Type B pancreatic cell (in vitro differentiated cells): ENCODE data around the gene TYRO3. TPM values are rescaled to one million over a fixed set of nuclear protein-coding genes. Genes with fewer than 3 reads are reported as not detected.
A peak's percentile ranks its signal among the peaks of the same experiment; 100 is the strongest.

Source experiments
- DNase-seq: peaks from one replicate; pipeline ENCODE4 v3.0.0; 2021; ENCODE audit warnings: mixed read lengths; ENCODE audit not compliant: unreplicated experiment; ENCODE audit errors: extremely low spot score
- H3K27ac Mint-ChIP-seq: 2 replicates; pipeline ENCODE4 v1.8.0; 2021; ENCODE audit warnings: mild to moderate bottlenecking, mixed read lengths
- H3K27me3 Mint-ChIP-seq: 2 replicates; pipeline ENCODE4 v1.8.0; 2021; ENCODE audit warnings: mixed read lengths
- H3K36me3 Mint-ChIP-seq: 2 replicates; pipeline ENCODE4 v1.8.0; 2021; ENCODE audit warnings: mixed read lengths
- H3K4me1 Mint-ChIP-seq: one replicate; pipeline ENCODE4 v1.8.0; 2021; ENCODE audit warnings: mixed read lengths; ENCODE audit not compliant: unreplicated experiment
- H3K4me3 Mint-ChIP-seq: 2 replicates; pipeline ENCODE4 v1.8.0; 2021; ENCODE audit warnings: mild to moderate bottlenecking, mixed read lengths
- H3K9me3 Mint-ChIP-seq: 2 replicates; pipeline ENCODE4 v1.8.0; 2021; ENCODE audit warnings: mixed read lengths
- total RNA-seq: library from RNA; stranded (reverse); gene quantifications from 2 replicates; pipeline ENCODE4 v1.2.1, GENCODE V29; 2021; ENCODE audit warnings: low replicate concordance
- TF ChIP-seq, protein P1 (sequence below): fragments of 200-600 bp; sonication (generic); conservative IDR thresholded peaks from 2 replicates; pipeline ENCODE4 v1.5.0; 2021; ENCODE audit warnings: antibody characterized with exemption, mild to moderate bottlenecking

TYRO3 gene
- total RNA-seq, 1 donor from 2014 or later: 43.0 TPM

DNA sequence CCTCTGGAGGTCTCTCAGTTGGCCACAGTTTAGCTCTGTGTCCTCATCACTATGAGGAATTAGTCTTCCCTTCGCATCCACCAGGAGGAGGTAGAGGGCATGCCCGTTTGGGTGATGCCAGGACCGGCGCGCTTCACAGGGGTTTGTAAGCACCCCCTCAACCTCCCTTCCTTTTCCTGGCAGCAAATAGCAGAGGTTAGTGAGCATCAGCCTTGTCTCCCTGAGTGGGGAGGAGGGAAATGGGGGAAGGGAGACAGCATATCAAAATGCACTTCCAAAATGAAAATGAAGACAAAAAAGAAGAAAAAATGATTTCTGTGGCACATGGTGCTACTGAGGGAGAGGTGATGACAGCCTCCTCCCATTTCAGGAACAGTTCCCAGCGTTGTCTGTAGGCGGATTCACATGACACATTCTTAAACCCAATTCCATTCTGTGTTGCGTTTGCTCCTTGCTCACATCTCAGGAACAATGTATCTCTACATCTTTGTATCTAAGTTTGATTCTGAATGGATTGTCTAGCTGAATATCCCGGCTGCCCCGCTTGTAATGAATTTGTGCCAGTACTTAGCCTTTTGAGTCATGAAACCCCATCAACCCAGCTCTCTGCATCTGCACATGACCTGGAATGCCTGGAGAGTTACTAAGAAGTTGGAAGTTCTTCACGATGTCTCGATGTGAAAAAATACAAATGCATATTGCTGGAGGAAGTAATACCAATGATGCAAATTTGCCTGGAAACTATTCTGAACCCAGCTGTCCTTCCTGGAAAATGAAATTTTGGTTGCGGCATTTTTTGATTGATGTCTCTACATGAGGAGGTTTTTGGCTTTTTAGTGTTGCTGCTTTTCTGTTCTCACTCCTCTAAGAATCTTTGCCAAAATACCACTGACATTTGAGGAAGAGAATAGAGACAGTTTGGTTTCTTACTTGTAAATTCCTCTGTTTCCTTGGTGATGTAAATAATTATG lies 45.2 kb downstream of the TYRO3 start:
- peaks cover 5% of the 10 kb centered on the region for H3K27me3 Mint-ChIP-seq
- no peak overlapping the region for H3K27ac Mint-ChIP-seq
- no peaks in the 10 kb centered on the region for H3K9me3 Mint-ChIP-seq
- H3K36me3 Mint-ChIP-seq: no peaks in the 10 kb centered on the region
- TF ChIP-seq, protein P1, sequence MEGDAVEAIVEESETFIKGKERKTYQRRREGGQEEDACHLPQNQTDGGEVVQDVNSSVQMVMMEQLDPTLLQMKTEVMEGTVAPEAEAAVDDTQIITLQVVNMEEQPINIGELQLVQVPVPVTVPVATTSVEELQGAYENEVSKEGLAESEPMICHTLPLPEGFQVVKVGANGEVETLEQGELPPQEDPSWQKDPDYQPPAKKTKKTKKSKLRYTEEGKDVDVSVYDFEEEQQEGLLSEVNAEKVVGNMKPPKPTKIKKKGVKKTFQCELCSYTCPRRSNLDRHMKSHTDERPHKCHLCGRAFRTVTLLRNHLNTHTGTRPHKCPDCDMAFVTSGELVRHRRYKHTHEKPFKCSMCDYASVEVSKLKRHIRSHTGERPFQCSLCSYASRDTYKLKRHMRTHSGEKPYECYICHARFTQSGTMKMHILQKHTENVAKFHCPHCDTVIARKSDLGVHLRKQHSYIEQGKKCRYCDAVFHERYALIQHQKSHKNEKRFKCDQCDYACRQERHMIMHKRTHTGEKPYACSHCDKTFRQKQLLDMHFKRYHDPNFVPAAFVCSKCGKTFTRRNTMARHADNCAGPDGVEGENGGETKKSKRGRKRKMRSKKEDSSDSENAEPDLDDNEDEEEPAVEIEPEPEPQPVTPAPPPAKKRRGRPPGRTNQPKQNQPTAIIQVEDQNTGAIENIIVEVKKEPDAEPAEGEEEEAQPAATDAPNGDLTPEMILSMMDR: peak; percentile 82
- DNase-seq: no peak
- peak overlapping the region; percentile 64 for H3K4me3 Mint-ChIP-seq
- peaks cover 16% of the 10 kb centered on the region for H3K4me1 Mint-ChIP-seq

DNA sequence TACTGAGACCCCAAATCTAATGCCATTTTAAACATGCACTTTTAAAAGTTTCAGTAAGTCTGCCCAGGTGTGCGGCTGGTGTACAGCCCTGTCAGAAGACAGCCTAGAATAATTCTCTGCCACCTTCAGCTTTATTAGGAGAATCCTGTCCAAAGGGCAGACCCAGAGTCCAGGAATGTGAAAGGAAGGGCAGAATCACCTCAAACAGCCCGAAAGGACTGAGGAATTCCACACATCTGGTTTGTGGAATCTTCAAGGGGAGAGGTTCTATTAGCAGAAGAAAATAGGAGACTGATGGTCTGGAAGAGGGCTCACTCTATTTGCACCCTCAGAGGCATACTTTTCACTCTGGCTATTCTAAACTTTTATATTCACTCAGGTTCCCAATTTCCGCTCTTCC lies 46.6 kb downstream of the TYRO3 start:
- Mint-ChIP-seq H3K27ac (no peak overlapping the region), H3K36me3 (no peaks in the 10 kb centered on the region), H3K4me3 (no peak overlapping the region), H3K27me3 (peaks cover 5% of the 10 kb centered on the region), H3K4me1 (peaks cover 16% of the 10 kb centered on the region), H3K9me3 (no peaks in the 10 kb centered on the region)
- TF ChIP-seq, protein P1: no peak
- no peak for DNase-seq

DNA sequence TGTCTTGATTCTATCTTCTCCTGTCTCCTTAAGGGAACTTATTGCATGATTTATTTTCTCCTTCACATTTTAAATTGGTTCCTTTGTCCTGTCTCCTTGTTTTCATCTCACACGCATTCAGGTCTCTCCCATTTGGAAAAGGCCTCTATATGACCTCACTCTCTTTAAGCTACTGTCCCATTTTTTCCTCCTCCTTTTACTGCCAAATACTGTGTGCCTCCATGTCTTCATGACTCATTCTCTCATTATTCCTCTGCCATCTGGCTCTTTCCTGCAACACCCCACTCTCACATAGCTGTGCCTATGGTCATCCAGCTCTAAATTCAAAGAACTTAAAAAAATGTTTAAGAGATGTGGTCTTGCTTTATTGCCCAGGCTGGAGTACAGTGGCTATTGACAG lies 48.0 kb downstream of the TYRO3 start:
- H3K27me3 Mint-ChIP-seq: peaks cover 5% of the 10 kb centered on the region
- no peaks in the 10 kb centered on the region for H3K36me3 Mint-ChIP-seq
- H3K27ac Mint-ChIP-seq: no peak overlapping the region
- H3K4me3 Mint-ChIP-seq: no peak overlapping the region
- H3K4me1 Mint-ChIP-seq: peaks cover 16% of the 10 kb centered on the region
- TF ChIP-seq, protein P1: no peak
- no peak for DNase-seq
- no peaks in the 10 kb centered on the region for H3K9me3 Mint-ChIP-seq

DNA sequence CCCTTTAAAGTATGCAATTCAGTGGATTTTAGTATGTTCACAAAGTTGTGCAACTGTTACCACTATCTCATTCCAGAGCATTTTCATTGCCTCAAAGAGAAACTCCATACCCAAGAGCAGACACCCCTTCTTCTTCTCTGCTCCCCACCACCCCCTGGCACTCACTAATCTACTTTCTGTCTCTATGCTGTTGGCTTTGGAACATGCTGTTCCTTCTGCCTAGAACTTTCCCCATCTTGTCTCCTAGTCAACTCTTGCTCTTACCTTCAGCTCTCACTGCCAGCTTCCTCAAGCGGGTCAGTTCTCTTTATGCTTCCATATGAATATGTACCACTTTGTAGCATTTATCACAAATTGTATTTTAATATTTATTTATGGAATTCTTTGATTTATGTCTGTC lies 50.1 kb downstream of the TYRO3 start:
- no peak for DNase-seq
- Mint-ChIP-seq H3K9me3 (peaks cover 3% of the 10 kb centered on the region), H3K4me1 (peaks cover 11% of the 10 kb centered on the region), H3K36me3 (no peaks in the 10 kb centered on the region), H3K27me3 (no peaks in the 10 kb centered on the region), H3K4me3 (no peak overlapping the region), H3K27ac (no peak overlapping the region)
- TF ChIP-seq, protein P1: no peak

DNA sequence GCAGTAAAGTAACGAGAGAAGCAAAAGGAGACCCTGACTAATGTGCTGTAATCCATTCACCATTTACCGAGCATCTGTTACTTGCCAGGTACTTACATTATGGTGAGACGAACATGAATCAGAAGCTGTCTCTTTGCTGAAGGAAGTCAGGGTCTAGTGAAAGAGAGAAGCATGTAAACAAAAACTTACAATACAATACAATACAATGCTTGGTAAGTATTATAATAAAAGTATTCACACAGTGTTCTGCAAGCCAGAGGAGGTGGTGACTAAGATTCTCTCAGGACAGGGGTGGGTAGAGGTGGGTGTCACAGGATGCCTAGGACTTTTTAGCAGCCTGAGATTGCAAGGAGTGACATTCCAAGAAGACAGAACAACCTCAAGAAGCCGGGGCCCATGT lies 51.0 kb downstream of the TYRO3 start:
- TF ChIP-seq, protein P1: no peak
- peaks cover 3% of the 10 kb centered on the region for H3K9me3 Mint-ChIP-seq
- no peak overlapping the region for H3K4me3 Mint-ChIP-seq
- no peak for DNase-seq
- no peaks in the 10 kb centered on the region for H3K36me3 Mint-ChIP-seq
- peaks cover 6% of the 10 kb centered on the region for H3K4me1 Mint-ChIP-seq
- H3K27ac Mint-ChIP-seq: no peak overlapping the region
- H3K27me3 Mint-ChIP-seq: no peaks in the 10 kb centered on the region
